Endothelial cell of umbilical vein (primary cell): ENCODE data around the gene TNFRSF1B. TPM values are rescaled to one million over a fixed set of nuclear protein-coding genes. Genes with fewer than 3 reads are reported as not detected.

Experiments
- BruUV-seq: library from RNA; stranded (reverse); fragments of 400-500 nt; replicated peaks from 2 replicates; lab custom pipeline; 2021; lab: Mats Ljungman, UMichigan
- CTCF ChIA-PET: fragments of 300-600, 350-600 bp; sonication (Branson Sonifier 250); formaldehyde crosslinking; loops from one replicate; lab custom pipeline; 2021; ENCODE audit warnings: antibody characterized with exemption, inconsistent platforms; lab: Charles Lee
- POLR2A ChIA-PET: fragments of 300-600, 350-600 bp; sonication (Branson Sonifier 250); formaldehyde crosslinking; loops from one replicate; lab custom pipeline; 2021; ENCODE audit warnings: antibody characterized with exemption, inconsistent platforms; lab: Charles Lee
- DNase-seq: peaks from one replicate; pipeline ENCODE4 v3.0.0-alpha.2; 2011; ENCODE audit warnings: low read depth, low spot score
- FAIRE-seq: peaks from 2 replicates; lab custom pipeline; 2011; peaks lifted over from hg19 to GRCh38; lab: Jason Lieb, UNC
- H2AFZ ChIP-seq: 2 replicates; pipeline ENCODE4 v1.6.0; 2012; ENCODE audit warnings: low read depth, low read length, control low read depth, inconsistent platforms
- H3K27ac ChIP-seq: 2 replicates; pipeline ENCODE4 v1.5.1; 2011; ENCODE audit warnings: low read depth, mild to moderate bottlenecking, control low read depth, low read length, moderate library complexity; ENCODE audit not compliant: insufficient read depth
- H3K27me3 ChIP-seq, 2 experiments: 2 replicates each; pipeline versions ENCODE4 v1.6.0 to v1.6.1; 2011; ENCODE audit warnings: low read length in 2 of 2, mixed read lengths in 1 of 2; ENCODE audit not compliant: control insufficient read depth in 2 of 2, insufficient read depth in 2 of 2
- H3K36me3 ChIP-seq, 2 experiments: 2 replicates in 1 of 2; 3 replicates in 1 of 2; pipeline ENCODE4 v1.5.1; 2011; ENCODE audit warnings: low read length in 2 of 2, mild to moderate bottlenecking in 1 of 2, moderate library complexity in 1 of 2; ENCODE audit not compliant: control insufficient read depth in 2 of 2, insufficient read depth in 2 of 2; ENCODE audit errors: extremely low read depth in 1 of 2
- H3K4me1 ChIP-seq: 3 replicates; pipeline ENCODE4 v1.5.1; 2011; ENCODE audit warnings: mild to moderate bottlenecking, low read length; ENCODE audit not compliant: control insufficient read depth, insufficient read depth; ENCODE audit errors: extremely low read depth
- H3K4me2 ChIP-seq: 2 replicates; pipeline ENCODE4 v1.6.1; 2011; ENCODE audit warnings: low read length, control low read depth, mixed read lengths; ENCODE audit not compliant: insufficient read depth
- H3K4me3 ChIP-seq, 3 experiments: fragments of 200-600 bp in 1 of 3; sonication (generic), shearing (Covaris generic) in 1 of 3; replicated peaks in 1 of 3; 2 replicates each; pipeline ENCODE4 v1.5.1; 2011 to 2016; ENCODE audit warnings: control low read depth in 3 of 3, low read length in 3 of 3, mild to moderate bottlenecking in 2 of 3, inconsistent platforms in 1 of 3, low read depth in 1 of 3, moderate library complexity in 1 of 3; ENCODE audit not compliant: insufficient read depth in 1 of 3
- H3K79me2 ChIP-seq: 2 replicates; pipeline ENCODE4 v1.6.0; 2012; ENCODE audit warnings: low read length, inconsistent platforms; ENCODE audit not compliant: control insufficient read depth, insufficient read depth
- H3K9ac ChIP-seq: replicated peaks from 2 replicates; pipeline ENCODE3; 2011; ENCODE audit warnings: low read length, control low read depth; ENCODE audit not compliant: insufficient read depth; ENCODE audit errors: extremely low read depth
- H3K9me1 ChIP-seq: replicated peaks from 3 replicates; pipeline ENCODE4 v1.6.0; 2011; ENCODE audit warnings: mild to moderate bottlenecking, low read length; ENCODE audit not compliant: control insufficient read depth, insufficient read depth; ENCODE audit errors: extremely low read depth
- H3K9me3 ChIP-seq: replicated peaks from 2 replicates; pipeline ENCODE4 v1.5.1; 2012; ENCODE audit warnings: low read length, inconsistent platforms; ENCODE audit not compliant: control insufficient read depth, insufficient read depth
- H4K20me1 ChIP-seq: replicated peaks from 2 replicates; pipeline ENCODE3; 2011; ENCODE audit warnings: mild to moderate bottlenecking, low read length; ENCODE audit not compliant: control insufficient read depth, insufficient read depth; ENCODE audit errors: extremely low read depth
- CTCF ChIP-seq, 2 donors: IDR thresholded peaks; 1 replicate in 1 of 2; 2 replicates in 1 of 2; pipeline ENCODE4 v1.5.1; 2011; ENCODE audit warnings: low read length in 2 of 2, mild to moderate bottlenecking in 2 of 2, moderate library complexity in 2 of 2, control low read depth in 1 of 2, inconsistent platforms in 1 of 2, low read depth in 1 of 2; ENCODE audit not compliant: insufficient read depth in 1 of 2; ENCODE audit errors: extremely low read depth in 1 of 2
- EZH2 ChIP-seq: IDR thresholded peaks from 2 replicates; pipeline ENCODE4 v1.6.1; 2012; ENCODE audit warnings: borderline replicate concordance, low read depth, mild to moderate bottlenecking, moderate library complexity, low read length, inconsistent platforms; ENCODE audit not compliant: severe bottlenecking
- FOS ChIP-seq: IDR thresholded peaks from 2 replicates; pipeline ENCODE4 v1.6.1; 2011; ENCODE audit warnings: mild to moderate bottlenecking, low read length, moderate library complexity, borderline replicate concordance; ENCODE audit not compliant: insufficient read depth
- GATA2 ChIP-seq: IDR thresholded peaks from 2 replicates; pipeline ENCODE4 v1.7.0; 2011; ENCODE audit warnings: low read depth, mild to moderate bottlenecking, moderate library complexity, mixed read lengths, low read length; ENCODE audit not compliant: insufficient read length, insufficient read depth
- JUN ChIP-seq: IDR thresholded peaks from 2 replicates; pipeline ENCODE4 v1.6.1; 2011; ENCODE audit warnings: borderline replicate concordance, low read depth; ENCODE audit not compliant: insufficient read length, insufficient read depth
- MAX ChIP-seq: IDR thresholded peaks from 2 replicates; pipeline ENCODE4 v1.6.1; 2011; ENCODE audit not compliant: insufficient read depth, insufficient read length
- MYC ChIP-seq: IDR thresholded peaks from one replicate; pipeline ENCODE4 v1.6.1; 2011; ENCODE audit warnings: mild to moderate bottlenecking, low read depth, low read length
- POLR2A ChIP-seq: IDR thresholded peaks from 2 replicates; pipeline ENCODE4 v1.6.1; 2012; ENCODE audit warnings: low read depth, mild to moderate bottlenecking, control low read depth, low read length
- POLR2AphosphoS5 ChIP-seq: IDR thresholded peaks from 2 replicates; pipeline ENCODE4 v1.6.1; 2012; ENCODE audit warnings: low read depth, mild to moderate bottlenecking, control low read depth, low read length, moderate library complexity; ENCODE audit not compliant: insufficient read depth
- dilution Hi-C: fragments of 300-500 bp; cut with MboI; formaldehyde crosslinking; loops from one replicate; pipeline ENCODE4 v1.15.0; 2019; ENCODE audit warnings: low sequenced_read_pairs; ENCODE audit not compliant: extremely low pct_ligation_motif_present
- intact Hi-C: fragments of 100-400 bp; cut with micrococcal nuclease; formaldehyde crosslinking; loops from one replicate; pipeline ENCODE4 v1.10.0; 2022
- polyA plus RNA-seq, 4 experiments: library from polyadenylated mRNA; depleted of rRNA in 3 of 4; stranded (reverse) in 3 of 4; unstranded in 1 of 4; fragments of >200 nt; gene quantifications; 2 replicates each; pipeline versions ENCODE4 v1.2.1 to v1.2.3, GENCODE V29; 2011 to 2012; ENCODE audit warnings: missing spikeins in 1 of 4
- total RNA-seq: library from RNA; stranded (reverse); gene quantifications from 2 replicates; pipeline ENCODE4 v1.2.3, GENCODE V29; 2021

The TNFRSF1B gene
- total and polyA plus RNA-seq, 2 donors (not counting 3 experiments of a cell fraction or from before 2014, with no cell fraction given): 53.6 to 65.9 TPM

- no peaks in the 10 kb centered on the region for H3K79me2 ChIP-seq
- BruUV-seq: no TSS peak
- no peak overlapping the region for H3K27ac ChIP-seq
- H2AFZ ChIP-seq: no peak overlapping the region
- H3K27me3 ChIP-seq: peaks cover 0 to 3% of the 10 kb centered on the region in 2 experiments
- no peaks in the 10 kb centered on the region for H3K36me3 ChIP-seq
- no peak overlapping the region for H3K9ac ChIP-seq
- no peaks in the 10 kb centered on the region for H3K9me1 ChIP-seq
- dilution Hi-C loops: no loop called here
- H3K4me1 ChIP-seq: peaks cover 9% of the 10 kb centered on the region
- H3K4me2 ChIP-seq: no peak overlapping the region
- H3K4me3 ChIP-seq: no peak overlapping the region
- intact Hi-C loops: no loop called here
- no peak for TF ChIP-seq MYC
- no peak for TF ChIP-seq POLR2AphosphoS5
- no peak for TF ChIP-seq CTCF (IDR thresholded peaks at IDR 0.05; ENCODE audit: extremely low read depth in 1 of 2, insufficient read depth in 1 of 2, low read depth in 1 of 2, low read length in 2 of 2)
- no peak for TF ChIP-seq MAX
- TF ChIP-seq POLR2A: no peak
- no peak for TF ChIP-seq EZH2
- TF ChIP-seq FOS: no peak
- TF ChIP-seq JUN: no peak
- TF ChIP-seq GATA2: no peak
- ChIA-PET POLR2A (no interaction called here), CTCF (interaction anchor here (0.6 to 11.8 kb wide), 11 partner anchors 9 to 153 kb away, joined by 3 to 537 read pairs (median 26); no protein-coding TSS in a partner anchor)
- FAIRE-seq: no peak
- no peak for DNase-seq
- no peaks in the 10 kb centered on the region for H3K9me3 ChIP-seq
- H4K20me1 ChIP-seq: no peaks in the 10 kb centered on the region
Measured at GRCh38 chr1:12123172-12123571, 43.6 kb upstream of the TNFRSF1B start.
